H1 (cell line): ENCODE data around the gene ERG28.

Source experiments
- BRCA1 ChIP-seq: IDR thresholded peaks from 2 replicates; pipeline ENCODE4 v1.6.1; 2012; ENCODE audit warnings: low read depth, low read length, improper control_type of control experiment
- CBX5 ChIP-seq: fragments of 300-800, 300-1000 bp; sonication (generic); IDR thresholded peaks from 2 replicates; pipeline ENCODE4 v1.7.1; 2016; ENCODE audit warnings: antibody characterized with exemption, low read length, low read depth
- CTBP2 ChIP-seq: IDR thresholded peaks from 2 replicates; pipeline ENCODE4 v1.7.0; 2011; ENCODE audit warnings: borderline replicate concordance, mild to moderate bottlenecking, moderate library complexity, mixed read lengths, low read length; ENCODE audit not compliant: insufficient read depth, insufficient read length
- CTCF ChIP-seq, 3 experiments: IDR thresholded peaks; 1 replicate in 2 of 3; 2 replicates in 1 of 3; pipeline versions ENCODE4 v1.5.1 to v1.6.1; 2011; ENCODE audit warnings: low read length in 3 of 3, mild to moderate bottlenecking in 3 of 3, inconsistent platforms in 2 of 3, low read depth in 1 of 3, moderate library complexity in 1 of 3; ENCODE audit not compliant: insufficient read depth in 1 of 3; ENCODE audit errors: control extremely low read depth in 1 of 3
- JUND ChIP-seq: IDR thresholded peaks from 2 replicates; pipeline ENCODE4 v1.6.1; 2011; ENCODE audit warnings: mild to moderate bottlenecking, improper control_type of control experiment, low read length
- KDM4A ChIP-seq: IDR thresholded peaks from one replicate; pipeline ENCODE4 v1.7.1; 2012; ENCODE audit warnings: low read depth, mild to moderate bottlenecking, moderate library complexity, low read length, inconsistent platforms; ENCODE audit not compliant: severe bottlenecking
- POLR2A ChIP-seq, 2 experiments: IDR thresholded peaks; 1 replicate in 1 of 2; 2 replicates in 1 of 2; pipeline ENCODE4 v1.6.1; 2011; ENCODE audit warnings: low read depth in 2 of 2, low read length in 2 of 2, mild to moderate bottlenecking in 2 of 2; ENCODE audit errors: control extremely low read depth in 1 of 2
- RAD21 ChIP-seq, 2 experiments: IDR thresholded peaks in 1 of 2; conservative IDR thresholded peaks in 1 of 2; 2 replicates each; pipeline ENCODE4 v1.6.1; 2011; ENCODE audit warnings: low read depth in 2 of 2, low read length in 2 of 2, improper control_type of control experiment in 1 of 2, inconsistent platforms in 1 of 2, mild to moderate bottlenecking in 1 of 2, moderate library complexity in 1 of 2
- RFX5 ChIP-seq: IDR thresholded peaks from 2 replicates; pipeline ENCODE4 v1.6.1; 2011; ENCODE audit warnings: low read depth, low read length, improper control_type of control experiment, borderline replicate concordance
- TAF1 ChIP-seq: IDR thresholded peaks from 2 replicates; pipeline ENCODE4 v1.6.1; 2011; ENCODE audit warnings: mild to moderate bottlenecking, low read depth, low read length
- TCF12 ChIP-seq: IDR thresholded peaks from 2 replicates; pipeline ENCODE4 v1.6.1; 2011; ENCODE audit warnings: low read depth, mild to moderate bottlenecking, low read length
- YY1 ChIP-seq: IDR thresholded peaks from 2 replicates; pipeline ENCODE4 v1.6.1; 2011; ENCODE audit warnings: low read depth, mild to moderate bottlenecking, low read length
- ZNF274 ChIP-seq: IDR thresholded peaks from 2 replicates; pipeline ENCODE4 v1.7.0; 2012; ENCODE audit warnings: low read length, borderline replicate concordance; ENCODE audit errors: extremely low read depth
- TF ChIP-seq, protein P1 (sequence below): IDR thresholded peaks from 2 replicates; pipeline ENCODE4 v1.6.1; 2011; ENCODE audit warnings: low read depth, mild to moderate bottlenecking, low read length; ENCODE audit not compliant: insufficient read depth

GRCh38 chr14:75702122-75702521, 41.4 kb upstream of the ERG28 start:
- TF ChIP-seq TAF1 (no peak), POLR2A (IDR thresholded peaks at IDR 0.05; ENCODE audit: control extremely low read depth in 1 of 2, low read depth in 2 of 2, low read length in 2 of 2) (no peak), CTCF (IDR thresholded peaks at IDR 0.05; ENCODE audit: control extremely low read depth in 1 of 3, insufficient read depth in 1 of 3, low read depth in 1 of 3, low read length in 3 of 3) (no peak), CBX5 (no peak), YY1 (no peak), ZNF274 (no peak), BRCA1 (no peak), CTBP2 (no peak), RFX5 (no peak), TCF12 (no peak), RAD21 (IDR thresholded peaks at IDR 0.05 in 1 of 2, conservative IDR thresholded peaks at IDR 0.05 in 1 of 2; ENCODE audit: low read depth in 2 of 2, low read length in 2 of 2) (no peak), JUND (no peak), KDM4A (no peak)
- TF ChIP-seq, protein P1, sequence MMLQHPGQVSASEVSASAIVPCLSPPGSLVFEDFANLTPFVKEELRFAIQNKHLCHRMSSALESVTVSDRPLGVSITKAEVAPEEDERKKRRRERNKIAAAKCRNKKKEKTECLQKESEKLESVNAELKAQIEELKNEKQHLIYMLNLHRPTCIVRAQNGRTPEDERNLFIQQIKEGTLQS: no peak
